ENCODE measurements around the gene S1PR4.

S1PR4 gene

GRCh38 chr19:3222709-3223108 lies 44.1 kb downstream of the S1PR4 start:
- DNase-seq (ENCODE audit: low spot score) = no peak

- DNase-seq (ENCODE audit: low spot score) = peak; percentile 94
Observed at GRCh38 chr19:3224346-3225168, 46.0 kb downstream of the S1PR4 start, which contains the start of gene CELF5. Gene CELF5, plus strand, starts transcription at chr19:3224661. Its CDS starts 79 bp downstream, at chr19:3224740.

GRCh38 chr19:3225169-3225485 lies 46.6 kb downstream of the S1PR4 start:
- no peak for DNase-seq (ENCODE audit: low spot score)

- DNase-seq (ENCODE audit: low spot score) = peak; percentile 17
Observed at GRCh38 chr19:3225677-3226093, 47.1 kb downstream of the S1PR4 start.

GRCh38 chr19:3227054-3227626 lies 48.6 kb downstream of the S1PR4 start:
- DNase-seq (ENCODE audit: low spot score) = no peak

- no peak for DNase-seq (ENCODE audit: low spot score)
Observed at GRCh38 chr19:3229346-3229743, 50.8 kb downstream of the S1PR4 start.

Measured in AG20443 (cell line).